Ishikawa (cell line): ENCODE results near the gene IPO11.

Experiments used
- CEBPB ChIP-seq: IDR thresholded peaks from 2 replicates; pipeline ENCODE4 v1.6.1; 2012
- CREB1 ChIP-seq: IDR thresholded peaks from 2 replicates; pipeline ENCODE4 v1.6.1; 2012; ENCODE audit warnings: low read depth
- EGR1 ChIP-seq: IDR thresholded peaks from 2 replicates; pipeline ENCODE4 v1.6.1; 2012
- RAD21 ChIP-seq: IDR thresholded peaks from 2 replicates; pipeline ENCODE4 v1.6.1; 2012; ENCODE audit warnings: low read depth
- ZBTB7A ChIP-seq: IDR thresholded peaks from 2 replicates; pipeline ENCODE4 v1.6.1; 2012; ENCODE audit warnings: low read depth
- TF ChIP-seq, protein P1 (sequence below): IDR thresholded peaks from 2 replicates; pipeline ENCODE4 v1.6.1; 2012
- TF ChIP-seq, protein P2 (sequence below): IDR thresholded peaks from 2 replicates; pipeline ENCODE4 v1.6.1; 2012; ENCODE audit warnings: low read depth, mild to moderate bottlenecking
- TF ChIP-seq, protein P3 (sequence below): IDR thresholded peaks from 2 replicates; pipeline ENCODE4 v1.6.1; 2012

DNA sequence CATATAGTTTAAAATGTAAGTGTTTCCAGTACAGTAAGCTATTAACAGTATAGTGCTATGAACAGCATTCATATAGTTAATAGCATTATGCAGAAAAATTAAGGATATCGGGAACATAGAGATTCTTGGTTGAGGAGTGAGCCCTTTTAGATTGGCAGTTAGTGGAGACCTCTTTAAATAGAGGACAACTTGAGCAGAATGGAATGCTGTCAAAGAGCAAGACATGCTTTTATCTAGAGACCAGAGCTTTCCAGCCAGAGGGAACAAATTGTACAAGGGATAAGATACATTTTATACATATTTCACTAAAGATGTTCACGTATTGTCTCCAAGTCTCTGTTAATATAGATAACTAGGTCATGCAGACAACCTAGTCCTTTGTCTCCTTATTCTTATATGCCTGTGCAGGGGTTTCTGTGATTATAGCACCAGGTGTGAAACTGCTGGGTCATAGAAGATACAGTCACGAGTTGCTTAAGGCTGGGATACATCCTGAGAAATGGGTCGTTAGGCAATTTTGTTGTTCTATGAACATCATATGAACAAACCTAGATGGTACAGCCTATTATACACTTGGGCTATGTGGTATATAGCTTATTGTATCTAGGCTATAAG is 6.0 kb downstream of the IPO11 start:
- TF ChIP-seq ZBTB7A, result no peak
- TF ChIP-seq EGR1, result no peak
- TF ChIP-seq, protein P1, sequence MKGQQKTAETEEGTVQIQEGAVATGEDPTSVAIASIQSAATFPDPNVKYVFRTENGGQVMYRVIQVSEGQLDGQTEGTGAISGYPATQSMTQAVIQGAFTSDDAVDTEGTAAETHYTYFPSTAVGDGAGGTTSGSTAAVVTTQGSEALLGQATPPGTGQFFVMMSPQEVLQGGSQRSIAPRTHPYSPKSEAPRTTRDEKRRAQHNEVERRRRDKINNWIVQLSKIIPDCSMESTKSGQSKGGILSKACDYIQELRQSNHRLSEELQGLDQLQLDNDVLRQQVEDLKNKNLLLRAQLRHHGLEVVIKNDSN, result no peak
- TF ChIP-seq, protein P2, sequence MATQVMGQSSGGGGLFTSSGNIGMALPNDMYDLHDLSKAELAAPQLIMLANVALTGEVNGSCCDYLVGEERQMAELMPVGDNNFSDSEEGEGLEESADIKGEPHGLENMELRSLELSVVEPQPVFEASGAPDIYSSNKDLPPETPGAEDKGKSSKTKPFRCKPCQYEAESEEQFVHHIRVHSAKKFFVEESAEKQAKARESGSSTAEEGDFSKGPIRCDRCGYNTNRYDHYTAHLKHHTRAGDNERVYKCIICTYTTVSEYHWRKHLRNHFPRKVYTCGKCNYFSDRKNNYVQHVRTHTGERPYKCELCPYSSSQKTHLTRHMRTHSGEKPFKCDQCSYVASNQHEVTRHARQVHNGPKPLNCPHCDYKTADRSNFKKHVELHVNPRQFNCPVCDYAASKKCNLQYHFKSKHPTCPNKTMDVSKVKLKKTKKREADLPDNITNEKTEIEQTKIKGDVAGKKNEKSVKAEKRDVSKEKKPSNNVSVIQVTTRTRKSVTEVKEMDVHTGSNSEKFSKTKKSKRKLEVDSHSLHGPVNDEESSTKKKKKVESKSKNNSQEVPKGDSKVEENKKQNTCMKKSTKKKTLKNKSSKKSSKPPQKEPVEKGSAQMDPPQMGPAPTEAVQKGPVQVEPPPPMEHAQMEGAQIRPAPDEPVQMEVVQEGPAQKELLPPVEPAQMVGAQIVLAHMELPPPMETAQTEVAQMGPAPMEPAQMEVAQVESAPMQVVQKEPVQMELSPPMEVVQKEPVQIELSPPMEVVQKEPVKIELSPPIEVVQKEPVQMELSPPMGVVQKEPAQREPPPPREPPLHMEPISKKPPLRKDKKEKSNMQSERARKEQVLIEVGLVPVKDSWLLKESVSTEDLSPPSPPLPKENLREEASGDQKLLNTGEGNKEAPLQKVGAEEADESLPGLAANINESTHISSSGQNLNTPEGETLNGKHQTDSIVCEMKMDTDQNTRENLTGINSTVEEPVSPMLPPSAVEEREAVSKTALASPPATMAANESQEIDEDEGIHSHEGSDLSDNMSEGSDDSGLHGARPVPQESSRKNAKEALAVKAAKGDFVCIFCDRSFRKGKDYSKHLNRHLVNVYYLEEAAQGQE, result no peak
- TF ChIP-seq CREB1, result no peak
- TF ChIP-seq, protein P3, sequence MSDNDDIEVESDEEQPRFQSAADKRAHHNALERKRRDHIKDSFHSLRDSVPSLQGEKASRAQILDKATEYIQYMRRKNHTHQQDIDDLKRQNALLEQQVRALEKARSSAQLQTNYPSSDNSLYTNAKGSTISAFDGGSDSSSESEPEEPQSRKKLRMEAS, result no peak
- TF ChIP-seq CEBPB, result no peak
- no peak for TF ChIP-seq RAD21
